NCI-H1105 (cell line): ENCODE results near the gene NCKAP5.
"Not testable (repeated sequence)": the region's sequence is repeated elsewhere in the genome, so short reads cannot be mapped to it uniquely, and the experiment has no call there.

Experiments
- DNase-seq: peaks from one replicate; lab custom pipeline; 2025; lab: John Stamatoyannopoulos, UW

Gene NCKAP5

DNA sequence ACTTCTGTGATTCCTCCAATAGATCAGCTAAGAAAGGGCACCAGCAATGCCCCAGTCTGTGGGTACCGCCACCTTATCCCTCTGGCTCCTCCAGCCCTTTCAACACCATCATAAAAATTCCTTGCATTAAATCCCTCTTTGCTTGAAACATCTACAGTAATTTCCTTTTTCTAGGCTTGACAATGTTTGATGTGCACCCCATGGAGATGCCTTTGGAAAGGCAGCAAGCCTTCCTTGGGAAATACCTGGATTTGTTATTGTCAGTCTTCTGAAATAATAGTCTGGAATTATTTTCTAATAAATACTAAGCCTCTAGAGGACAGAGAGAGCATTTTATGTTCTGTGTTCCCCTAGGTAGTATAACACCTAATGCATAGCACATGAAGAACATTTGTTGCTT is 46.1 kb downstream of the NCKAP5 start:
- DNase-seq: no peak

DNA sequence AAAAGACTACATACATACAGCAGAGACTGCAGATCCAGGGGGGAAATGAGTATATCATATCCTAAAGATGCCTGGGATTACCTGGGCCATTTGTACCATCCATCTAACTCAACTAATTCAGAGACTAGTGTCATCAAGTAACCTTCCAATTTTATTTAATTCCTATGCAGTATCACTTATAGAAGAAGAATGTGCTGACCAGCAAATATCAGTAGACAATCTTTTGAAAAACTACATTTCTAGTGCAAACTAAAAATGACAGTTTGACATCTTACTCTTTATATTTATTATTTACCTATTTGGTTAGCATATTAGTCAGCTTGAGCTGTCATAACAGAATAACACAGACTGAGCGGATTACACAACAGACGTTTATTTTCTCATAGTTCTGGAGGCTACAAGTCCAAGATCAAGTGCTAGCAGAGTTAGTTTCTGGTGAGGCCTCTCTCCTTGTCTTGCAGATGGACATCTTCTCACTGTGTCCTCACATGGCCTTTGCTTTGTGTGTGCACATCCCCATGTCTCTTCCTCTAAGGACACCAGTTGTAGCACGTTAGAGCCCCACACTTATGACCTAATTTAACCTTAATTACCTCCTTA is 47.0 kb downstream of the NCKAP5 start:
- no peak for DNase-seq

DNA sequence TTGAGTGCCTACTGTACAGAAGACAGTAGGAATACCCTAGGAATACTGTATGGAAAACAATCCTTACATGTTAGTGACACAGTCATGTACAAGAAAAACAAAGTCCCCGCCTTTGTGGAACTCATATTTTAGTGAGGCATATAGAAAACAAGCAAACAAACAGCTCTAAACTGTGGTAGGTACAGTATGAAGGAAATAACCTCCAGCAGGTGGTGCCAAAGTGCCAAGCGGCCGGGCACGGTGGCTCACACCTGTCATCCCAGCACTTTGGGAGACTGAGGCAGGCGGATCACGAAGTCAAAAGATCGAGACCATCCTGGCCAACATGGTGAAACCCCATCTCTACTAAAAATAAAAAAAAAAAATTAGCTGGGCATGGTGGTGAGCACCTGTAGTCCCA is 48.6 kb downstream of the NCKAP5 start:
- DNase-seq: not testable (repeated sequence)

DNA sequence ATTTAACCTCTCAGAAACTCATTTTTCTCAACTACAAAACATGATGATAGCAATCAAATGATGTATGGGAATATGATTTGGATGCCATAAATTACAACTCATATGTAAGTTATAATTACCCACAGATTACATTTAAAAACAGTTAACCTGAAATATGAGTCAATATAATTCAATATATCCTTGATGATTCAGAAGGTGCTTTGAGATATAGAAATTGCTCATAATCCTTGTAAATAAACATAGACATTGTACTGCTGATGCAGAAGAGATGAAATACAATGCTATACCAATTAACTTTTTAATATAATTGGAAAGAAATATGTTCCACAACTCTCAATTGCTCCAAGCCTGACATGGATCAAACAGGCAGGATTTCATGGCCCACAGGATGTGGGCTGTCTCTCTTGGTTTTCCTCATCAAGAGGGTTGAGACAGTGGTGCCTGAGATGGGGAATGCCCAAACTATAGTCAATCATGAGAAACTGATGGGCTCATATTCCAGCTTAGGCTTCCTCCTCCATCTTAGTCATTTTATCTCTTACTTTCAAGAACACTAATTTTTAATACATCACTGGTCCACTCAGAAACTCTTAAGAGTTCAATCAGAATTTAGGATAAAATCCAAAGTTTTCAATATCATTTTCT is 49.4 kb downstream of the NCKAP5 start:
- DNase-seq: no peak

DNA sequence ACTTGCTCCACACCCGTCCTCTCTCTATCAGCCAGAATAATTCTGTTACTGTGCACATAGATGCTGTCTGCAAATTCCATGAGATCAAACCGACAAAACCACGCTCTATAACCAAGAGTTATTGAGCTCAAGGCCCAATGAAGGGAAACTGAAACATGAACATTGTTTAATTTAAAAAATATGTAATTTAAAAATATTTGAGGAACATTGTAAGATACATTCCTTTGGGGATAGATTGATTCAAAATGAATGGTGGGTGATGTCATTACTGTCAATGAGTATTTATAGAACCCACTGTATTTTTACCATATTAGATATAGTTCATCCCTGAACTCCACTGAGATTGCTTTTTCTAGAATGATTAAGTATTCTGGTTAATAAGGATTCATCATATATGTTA is 50.4 kb downstream of the NCKAP5 start:
- DNase-seq: no peak

DNA sequence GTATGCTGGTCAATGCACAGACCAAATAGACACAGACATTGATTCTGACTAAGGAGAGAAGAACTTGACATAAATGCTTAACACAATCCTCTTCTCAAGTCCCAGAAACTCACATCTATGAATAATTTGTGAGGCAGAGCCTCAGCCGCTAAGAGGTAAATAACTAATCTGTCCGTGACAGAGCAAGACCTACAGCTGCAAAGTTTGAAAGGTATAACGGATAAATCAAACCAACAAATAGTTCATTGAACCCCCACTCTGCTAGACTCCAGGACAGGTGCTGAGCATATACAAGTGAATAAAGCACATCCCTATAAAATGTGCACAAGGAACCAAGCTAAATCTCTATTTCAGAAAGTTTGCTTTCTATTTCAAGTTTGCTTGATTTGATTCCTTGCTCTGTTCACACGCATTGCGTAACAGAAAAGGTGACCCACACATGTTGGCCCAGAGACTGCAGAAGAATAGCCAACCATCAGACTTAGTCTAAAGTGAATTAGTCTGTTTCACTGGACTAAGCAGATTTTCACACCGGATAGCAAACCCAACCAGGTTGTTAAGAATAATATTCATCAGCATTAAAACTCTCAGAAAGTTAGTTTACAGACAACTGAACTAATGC is 51.7 kb downstream of the NCKAP5 start:
- DNase-seq: no peak

DNA sequence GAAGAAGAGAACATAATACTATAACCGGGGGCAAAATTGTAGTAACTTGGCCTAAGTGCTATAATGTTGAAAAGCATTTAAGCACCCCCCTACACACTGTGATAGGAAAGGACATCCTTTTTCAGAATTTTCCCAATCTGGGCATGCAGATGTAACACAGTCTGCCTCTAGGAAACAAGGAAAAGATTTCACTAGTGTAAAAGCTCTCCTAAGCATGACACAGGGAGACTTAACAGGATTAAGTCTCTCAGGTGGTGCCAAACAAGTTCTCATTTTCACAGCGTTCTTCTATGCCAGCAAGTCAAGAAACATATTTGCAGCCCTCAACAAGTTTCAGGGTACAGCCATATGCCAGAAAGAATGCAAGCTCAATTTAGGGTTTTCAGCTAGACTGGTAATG is 53.0 kb downstream of the NCKAP5 start:
- DNase-seq: no peak

DNA sequence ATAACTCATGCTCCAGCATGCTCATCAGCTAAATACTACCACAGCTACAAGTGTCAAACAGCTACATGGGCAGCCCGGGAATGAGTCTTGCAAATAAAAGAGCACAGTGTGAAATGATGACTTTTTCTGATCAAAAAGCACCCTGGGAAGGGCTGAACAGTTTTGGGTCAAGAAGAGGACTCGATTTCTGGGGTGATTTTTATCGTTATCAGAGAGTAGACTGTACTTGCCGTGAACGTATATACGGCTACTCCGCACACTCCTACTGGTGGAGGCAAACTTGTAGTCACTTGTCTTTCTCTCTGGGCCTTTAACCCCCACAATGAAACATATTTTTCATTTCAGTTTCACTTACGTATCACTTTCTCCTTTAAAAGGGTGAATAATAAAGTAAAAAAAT is 54.4 kb downstream of the NCKAP5 start:
- no peak for DNase-seq

DNA sequence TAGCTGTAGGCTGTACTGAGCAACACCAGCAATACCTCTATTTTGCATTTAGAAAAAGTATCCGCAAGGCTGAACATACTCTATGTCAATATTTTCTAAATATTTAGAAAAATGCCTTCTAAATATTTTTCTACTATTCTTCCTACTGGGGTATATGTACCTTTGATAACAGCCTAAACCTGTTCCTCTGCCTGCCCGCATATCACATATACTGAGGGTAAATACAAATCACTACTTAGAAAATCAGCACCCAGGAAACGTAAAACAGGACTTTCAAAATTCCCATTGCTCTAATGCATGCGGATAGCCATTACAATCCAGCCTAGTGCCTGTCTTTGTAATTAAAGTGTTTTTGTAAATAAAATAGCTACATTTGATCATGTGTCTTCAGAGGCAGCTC is 56.1 kb downstream of the NCKAP5 start:
- DNase-seq: no peak

DNA sequence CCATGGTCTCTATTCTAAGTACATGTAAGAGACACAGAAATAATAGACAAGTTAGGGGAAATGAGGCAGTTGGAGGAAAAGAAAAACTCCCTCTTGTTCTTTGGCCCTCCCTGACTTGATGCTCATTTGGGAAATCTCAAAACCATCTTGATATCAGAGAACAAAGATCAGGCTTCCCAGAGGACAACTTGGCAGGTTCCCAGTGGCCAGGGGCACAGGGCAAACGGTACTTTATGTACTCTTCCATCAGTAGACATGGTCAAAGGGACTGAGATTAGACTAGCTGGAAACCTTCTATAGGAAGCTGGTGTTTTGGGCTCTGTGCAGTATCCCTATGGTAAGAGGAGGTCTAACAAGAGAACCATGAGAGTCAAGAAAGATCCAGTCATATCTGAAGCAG is 56.6 kb downstream of the NCKAP5 start:
- DNase-seq: no peak

DNA sequence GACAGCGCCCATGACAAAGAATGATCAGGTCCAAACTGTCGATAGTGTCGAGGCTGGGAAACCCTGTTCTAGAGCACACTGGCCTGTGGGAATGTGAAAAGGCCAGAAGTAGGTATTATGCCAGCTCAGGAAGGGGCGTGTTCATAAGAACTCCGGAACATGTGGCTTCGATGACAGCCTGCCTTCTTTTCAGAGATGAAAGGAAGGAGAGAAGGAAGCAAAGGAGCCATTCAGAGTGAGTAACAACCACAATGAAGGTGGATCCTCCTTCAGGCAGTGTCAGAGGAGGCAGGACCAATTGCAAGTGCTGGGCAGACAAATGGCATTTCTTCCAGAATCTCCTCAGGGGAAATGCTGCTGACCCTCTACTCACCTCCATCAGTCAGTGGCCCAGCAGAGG is 58.5 kb downstream of the NCKAP5 start:
- DNase-seq: no peak

DNA sequence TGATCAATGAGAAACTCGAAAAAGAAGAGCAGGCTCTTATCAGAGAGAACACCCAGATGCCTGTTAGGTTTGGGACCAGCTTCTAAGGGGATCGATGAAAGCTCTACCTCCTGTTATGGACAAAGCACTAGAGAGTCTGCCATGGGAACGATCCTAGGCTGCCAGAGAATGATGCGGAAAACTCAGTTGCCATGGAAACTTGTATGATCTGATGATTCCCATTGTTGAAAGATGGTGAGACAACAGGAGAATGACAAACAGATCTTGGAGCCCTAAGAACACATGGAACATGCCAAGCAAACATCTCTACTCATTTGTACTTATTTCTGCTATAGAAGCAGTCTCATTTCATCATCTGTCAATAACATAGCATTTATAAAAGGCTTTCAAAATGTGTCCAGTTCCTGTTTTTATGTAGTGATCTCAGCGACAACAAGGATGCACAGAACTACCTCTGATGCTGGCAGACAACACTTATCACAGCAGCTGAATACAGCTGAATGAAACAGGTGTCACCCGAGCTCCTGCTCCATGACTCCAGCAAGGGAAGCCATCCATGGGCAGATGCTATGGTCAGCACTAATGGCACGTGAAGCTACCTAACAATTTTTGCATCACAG is 59.6 kb downstream of the NCKAP5 start:
- DNase-seq: no peak

DNA sequence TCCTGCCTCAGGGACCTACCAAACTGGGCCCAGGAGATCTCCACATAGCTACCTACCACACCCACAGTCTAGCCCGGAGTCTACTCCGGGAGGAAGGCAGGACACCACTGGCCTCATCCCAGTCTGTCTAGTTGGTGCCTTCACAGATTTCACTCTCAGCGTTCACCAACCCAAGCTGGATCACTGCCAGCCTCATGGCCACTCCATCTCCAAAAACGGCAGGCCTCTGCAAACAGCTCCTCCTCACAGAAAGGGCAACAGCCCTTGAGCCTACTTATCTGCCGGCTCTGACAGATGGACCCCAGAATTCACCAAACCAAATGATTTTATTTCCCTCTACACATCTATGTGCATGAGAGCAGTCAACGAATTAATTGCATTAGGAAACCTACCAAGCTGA is 61.3 kb downstream of the NCKAP5 start:
- DNase-seq: no peak

DNA sequence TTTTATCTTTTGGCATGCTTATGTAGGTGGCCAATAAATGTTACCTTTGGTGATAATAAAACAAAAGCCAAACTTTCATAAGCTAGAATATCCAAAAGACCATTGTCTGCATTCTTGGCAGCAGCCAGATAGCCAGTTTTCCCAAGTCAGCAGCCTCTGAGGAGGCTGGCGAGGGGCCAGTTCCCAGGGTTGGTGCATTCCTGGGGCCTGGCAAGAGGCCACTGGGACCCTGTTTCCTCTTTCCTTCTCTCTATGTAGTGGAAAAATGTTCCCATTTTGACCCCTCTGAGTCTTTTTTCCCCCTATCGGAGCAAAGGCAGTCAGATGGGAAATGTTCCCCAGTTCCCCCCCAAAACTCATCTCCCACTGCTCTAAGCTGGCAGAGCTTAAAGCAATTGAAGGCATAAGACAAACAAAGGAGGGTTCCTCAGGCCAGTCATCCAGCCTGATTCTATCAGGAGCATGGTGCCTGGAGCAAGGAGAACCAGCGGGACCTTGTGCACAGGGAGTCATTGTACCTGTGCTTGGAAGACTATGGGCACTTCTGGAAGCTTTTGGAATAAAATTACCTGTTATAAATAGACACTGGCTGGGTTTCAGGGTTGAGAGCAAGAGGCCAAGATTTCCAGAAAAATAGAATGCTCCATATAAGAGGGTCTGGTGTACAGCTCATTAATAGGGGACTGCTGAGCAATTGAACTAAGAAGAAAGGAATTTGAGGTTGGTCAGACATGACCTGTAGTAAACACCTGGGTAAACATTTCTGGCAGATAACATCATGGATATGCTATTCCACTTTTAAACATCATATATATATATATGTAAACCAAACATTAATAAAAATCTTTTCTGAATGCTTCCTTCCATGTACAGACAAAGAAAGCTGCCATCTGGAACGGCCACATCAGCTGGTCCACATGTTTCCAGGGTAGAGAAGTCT is 63.4 kb downstream of the NCKAP5 start:
- DNase-seq: no peak

DNA sequence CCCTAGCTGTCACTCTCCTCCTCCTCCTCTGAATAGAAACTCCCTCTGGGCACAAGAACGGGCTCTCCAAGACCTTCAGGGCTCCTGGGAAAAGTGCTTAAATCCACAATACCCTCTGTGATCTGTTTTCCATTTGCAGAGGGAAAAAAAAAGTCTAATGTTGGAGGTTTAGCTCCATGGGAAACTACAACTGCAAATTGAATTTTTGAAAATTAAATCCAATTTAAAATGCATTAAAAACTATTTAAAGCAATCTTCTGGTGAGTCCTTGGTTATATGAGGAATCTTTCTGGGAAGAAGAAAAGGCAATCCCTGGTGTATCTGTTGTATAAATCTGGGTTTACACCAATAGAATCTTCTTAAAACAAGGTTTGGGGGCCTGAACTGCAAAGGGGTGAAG is 64.3 kb downstream of the NCKAP5 start:
- no peak for DNase-seq

DNA sequence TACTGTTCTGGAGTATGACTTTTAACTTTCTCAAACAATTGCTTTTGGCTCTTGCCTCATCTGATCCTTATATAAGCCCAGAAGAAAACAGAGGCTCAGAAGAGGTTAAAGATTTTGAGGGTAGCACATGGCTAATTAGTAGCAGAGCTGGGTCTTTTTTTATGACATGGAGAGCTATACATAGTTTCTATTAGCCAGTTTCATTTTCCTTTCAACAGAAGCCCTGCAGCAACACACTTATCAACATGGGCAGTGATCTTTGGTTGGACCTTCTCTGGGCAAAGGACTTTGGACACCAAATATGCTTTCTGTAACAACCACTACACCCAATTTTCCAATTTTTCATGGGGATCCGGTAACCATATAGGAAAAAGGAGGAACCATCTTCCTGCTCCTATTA is 64.9 kb downstream of the NCKAP5 start:
- DNase-seq: no peak

DNA sequence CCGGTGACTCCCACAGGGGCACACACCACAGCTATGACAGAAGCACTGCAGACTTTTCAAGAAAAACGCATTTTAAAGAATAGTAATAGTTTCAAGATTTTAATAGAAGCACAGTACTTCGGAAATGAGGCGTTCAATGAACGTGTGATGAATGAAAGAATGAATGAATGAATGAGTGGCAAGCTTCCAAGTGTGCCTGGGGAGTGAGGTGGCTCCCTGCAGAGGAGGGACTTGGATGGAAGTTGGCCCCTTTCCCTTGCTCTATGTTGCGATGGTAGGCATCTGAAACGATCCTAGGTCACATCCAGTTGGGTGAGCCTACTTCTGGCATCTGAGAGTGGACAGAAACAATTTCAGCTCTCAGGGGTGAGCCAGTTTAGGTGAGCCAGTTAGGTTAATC is 65.6 kb downstream of the NCKAP5 start:
- no peak for DNase-seq

DNA sequence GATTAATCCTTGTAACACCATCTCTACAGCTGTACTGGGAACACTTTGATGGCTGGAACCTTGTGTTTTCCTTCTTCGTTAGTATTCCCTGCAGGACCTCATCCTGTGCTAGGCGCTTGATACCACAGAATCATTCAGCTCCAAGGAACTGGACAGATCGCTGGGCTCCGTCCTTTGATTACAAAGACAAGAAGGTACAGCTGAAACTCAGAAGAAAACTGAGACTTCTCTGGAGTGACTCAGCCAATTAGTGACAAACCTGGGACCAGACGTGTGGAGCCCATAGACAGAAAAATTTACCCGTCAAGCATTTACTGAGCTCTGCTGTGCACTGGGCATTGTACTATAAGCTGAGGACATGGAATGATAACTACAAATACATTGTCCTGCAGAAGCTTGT is 67.3 kb downstream of the NCKAP5 start:
- no peak for DNase-seq

DNA sequence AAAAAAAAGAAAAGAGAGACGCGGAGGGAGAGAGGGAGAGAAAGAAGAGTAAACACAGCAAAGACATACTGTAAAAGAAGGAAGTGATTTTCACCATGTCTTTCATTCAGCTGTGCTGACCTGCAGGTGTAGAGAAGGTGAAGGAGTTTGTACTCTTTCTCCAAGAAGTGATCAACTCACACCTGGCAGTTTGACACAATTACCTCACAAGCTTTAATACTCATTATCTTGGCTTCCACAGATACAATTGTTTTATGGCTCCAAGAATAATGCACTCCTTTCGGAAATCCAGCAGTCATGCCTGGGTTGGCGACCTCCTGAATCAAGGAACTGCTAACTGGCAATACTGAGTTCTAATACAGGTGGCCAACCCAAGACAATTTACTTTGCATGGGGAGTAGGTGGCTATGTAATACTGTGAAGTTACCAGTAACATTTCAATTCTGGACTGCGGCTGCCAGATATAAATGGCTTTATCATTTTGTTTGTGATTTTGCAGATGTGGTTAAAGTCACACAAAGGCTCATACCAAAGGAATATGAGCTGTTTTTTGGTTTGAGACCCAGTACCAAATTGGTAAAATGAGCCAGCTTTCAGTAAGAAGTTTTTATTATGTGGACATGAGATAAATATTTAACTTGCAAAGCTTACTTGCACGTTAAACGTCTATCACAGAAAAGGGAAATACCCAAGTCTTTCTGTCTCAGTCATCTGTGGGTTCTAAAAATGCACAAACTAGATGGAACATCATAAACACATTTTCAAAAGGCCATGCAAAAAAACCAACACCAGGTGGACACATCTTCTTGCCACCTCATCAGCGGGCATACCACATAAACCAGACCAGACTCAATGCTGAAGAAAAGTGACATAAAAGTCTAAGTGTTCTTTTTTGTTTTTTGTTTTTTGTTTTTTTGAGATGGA is 69.3 kb downstream of the NCKAP5 start:
- DNase-seq: no peak

DNA sequence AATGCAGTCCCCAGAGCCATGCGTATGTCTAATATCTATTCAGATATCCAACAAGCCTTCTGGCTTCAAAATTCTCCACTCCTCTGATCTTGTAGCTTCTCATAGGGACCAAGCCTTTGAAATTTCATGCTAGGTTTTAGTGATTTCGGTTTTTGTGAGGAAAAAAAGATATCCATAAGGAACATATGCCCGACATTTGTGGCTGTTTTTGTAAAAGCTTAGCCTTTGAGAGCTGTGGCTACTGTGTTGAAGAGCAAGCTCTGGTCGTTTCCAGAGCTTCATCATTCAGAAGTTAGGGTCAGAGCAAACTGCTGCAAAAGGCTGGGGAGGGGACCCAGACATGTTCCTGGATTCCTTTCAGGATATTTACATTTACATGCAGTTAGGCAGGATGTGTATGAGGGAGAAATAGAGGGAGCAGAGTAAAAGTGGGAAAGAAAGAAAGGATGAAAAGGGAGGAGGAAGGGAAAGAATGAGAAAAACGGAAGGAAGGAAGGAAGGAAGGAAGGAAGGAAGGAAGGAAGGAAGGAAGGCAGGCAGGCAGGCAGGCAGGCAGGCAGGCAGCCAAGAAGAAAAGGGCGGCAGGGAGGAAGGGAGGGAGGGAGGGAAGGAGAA is 70.2 kb downstream of the NCKAP5 start:
- no peak for DNase-seq
